HepG2 (cell line): ENCODE results near the gene TXNDC12. TPM values are rescaled to one million over a fixed set of nuclear protein-coding genes. Genes with fewer than 3 reads are reported as not detected.

Experiments
- GATAD2A ChIP-seq: IDR thresholded peaks from 2 replicates; pipeline ENCODE4 v1.6.1; 2016
- HNF1A ChIP-seq, 2 experiments: sonication (generic) in 1 of 2; formaldehyde crosslinking in 1 of 2; IDR thresholded peaks; 2 replicates each; pipeline versions ENCODE4 v1.4.0 to v1.6.1; 2016 to 2020; ENCODE audit warnings: borderline replicate concordance in 1 of 2, low read depth in 1 of 2, mild to moderate bottlenecking in 1 of 2, missing genetic modification reagents in 1 of 2
- HOXA5 ChIP-seq: sonication (generic); formaldehyde crosslinking; IDR thresholded peaks from 2 replicates; pipeline ENCODE4 v1.4.0; 2020; ENCODE audit warnings: missing genetic modification reagents
- MIXL1 ChIP-seq: IDR thresholded peaks from 2 replicates; pipeline ENCODE4 v1.6.1; 2016
- POLR2A ChIP-seq, 2 experiments: IDR thresholded peaks; 2 replicates each; pipeline ENCODE4 v1.6.1; 2011; ENCODE audit warnings: low read depth in 2 of 2, low read length in 2 of 2, mild to moderate bottlenecking in 1 of 2, moderate library complexity in 1 of 2; ENCODE audit not compliant: insufficient read depth in 1 of 2
- RBM22 ChIP-seq: fragments of 200-400 bp; formaldehyde crosslinking; optimal IDR thresholded peaks from 2 replicates; pipeline ENCODE3; 2017; ENCODE audit warnings: mild to moderate bottlenecking, low read length, moderate library complexity
- SRY ChIP-seq: sonication (generic); formaldehyde crosslinking; IDR thresholded peaks from 2 replicates; pipeline ENCODE4 v1.8.0; 2022; ENCODE audit warnings: mild to moderate bottlenecking, missing genetic modification reagents
- ZFP36L1 ChIP-seq: sonication (generic); formaldehyde crosslinking; IDR thresholded peaks from 2 replicates; pipeline ENCODE4 v1.8.0; 2022; ENCODE audit warnings: mild to moderate bottlenecking, missing genetic modification reagents, moderate library complexity
- ZNF251 ChIP-seq: sonication (generic); formaldehyde crosslinking; IDR thresholded peaks from 2 replicates; pipeline ENCODE4 v1.9.0; 2021; ENCODE audit warnings: mild to moderate bottlenecking, missing genetic modification reagents
- ZNF329 ChIP-seq: sonication (generic); formaldehyde crosslinking; IDR thresholded peaks from 2 replicates; pipeline ENCODE4 v1.9.0; 2021; ENCODE audit warnings: low read depth, mild to moderate bottlenecking, missing genetic modification reagents
- ZNF33B ChIP-seq: sonication (generic); formaldehyde crosslinking; IDR thresholded peaks from 2 replicates; pipeline ENCODE4 v1.5.1; 2020; ENCODE audit warnings: mild to moderate bottlenecking, missing genetic modification reagents
- ZNF567 ChIP-seq: sonication (generic); formaldehyde crosslinking; IDR thresholded peaks from 2 replicates; pipeline ENCODE4 v1.8.1; 2023; ENCODE audit warnings: mild to moderate bottlenecking, missing genetic modification reagents, borderline replicate concordance
- ZNF615 ChIP-seq: sonication (generic); formaldehyde crosslinking; IDR thresholded peaks from 2 replicates; pipeline ENCODE4 v1.5.0; 2020; ENCODE audit warnings: mild to moderate bottlenecking, missing genetic modification reagents, borderline replicate concordance
- polyA plus RNA-seq, 8 experiments: library from polyadenylated mRNA; depleted of rRNA in 3 of 8; stranded (reverse) in 7 of 8; unstranded in 1 of 8; fragments of >200 nt; fragmentation: Illumina TruSeq in 4 of 8; extraction: Trizol in 4 of 8; gene quantifications; 2 replicates each; pipeline versions ENCODE4 v1.2.1 to v1.2.3, GENCODE V29; 2011 to 2016; ENCODE audit warnings: low read depth in 4 of 8, missing spikeins in 1 of 8, mixed read lengths in 1 of 8; ENCODE audit not compliant: insufficient read depth in 1 of 8
- total RNA-seq, 5 experiments: library from RNA; depleted of rRNA; stranded (reverse); fragments of >200 nt; fragmentation: Illumina TruSeq; extraction: Trizol; gene quantifications; 2 replicates each; pipeline ENCODE4 v1.2.3, GENCODE V29; 2016; ENCODE audit warnings: low read depth in 1 of 5
- TF ChIP-seq, protein P1 (sequence below): sonication (generic); formaldehyde crosslinking; IDR thresholded peaks from 2 replicates; pipeline ENCODE4 v1.9.0; 2021; ENCODE audit warnings: missing genetic modification reagents, borderline replicate concordance
- TF ChIP-seq, protein P2 (sequence below): sonication (generic); formaldehyde crosslinking; IDR thresholded peaks from 2 replicates; pipeline ENCODE4 v1.4.0; 2020; ENCODE audit warnings: missing genetic modification reagents
- TF ChIP-seq, protein P3 (sequence below): sonication (generic); formaldehyde crosslinking; conservative IDR thresholded peaks from 2 replicates; pipeline ENCODE4 v1.8.1; 2023; ENCODE audit warnings: missing genetic modification reagents
- TF ChIP-seq, protein P4 (sequence below), 2 experiments: IDR thresholded peaks; 2 replicates each; pipeline ENCODE4 v1.6.1; 2011 to 2012; ENCODE audit warnings: low read length in 2 of 2, borderline replicate concordance in 1 of 2, low read depth in 1 of 2, mild to moderate bottlenecking in 1 of 2, moderate library complexity in 1 of 2

Gene TXNDC12
- total and polyA plus RNA-seq, 2 of the 13 experiments (the other 11 are each of a cell fraction or from before 2014, with no cell fraction given), result 65.6 to 67.2 TPM

DNA sequence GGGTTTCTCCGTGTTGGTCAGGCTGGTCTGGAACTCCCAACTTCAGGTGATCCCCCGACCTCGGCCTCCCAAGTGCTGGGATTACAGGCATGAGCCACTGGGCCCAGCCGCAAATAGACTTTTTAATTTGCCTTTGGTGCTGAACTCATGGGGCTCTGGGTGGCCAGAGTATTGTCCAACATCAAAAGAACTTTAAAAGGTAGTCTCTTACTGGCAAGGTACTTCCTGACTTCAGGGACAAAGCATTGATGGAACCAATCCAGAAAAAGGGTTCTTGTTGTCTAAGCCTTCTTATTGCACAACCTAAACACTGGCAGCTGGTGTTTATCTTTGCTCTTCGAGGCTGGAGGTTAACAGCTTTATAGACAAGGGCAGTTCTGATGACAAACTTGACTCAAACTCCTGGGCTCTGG is 17.6 kb downstream of the TXNDC12 start (continued):
- TF ChIP-seq, protein P1, sequence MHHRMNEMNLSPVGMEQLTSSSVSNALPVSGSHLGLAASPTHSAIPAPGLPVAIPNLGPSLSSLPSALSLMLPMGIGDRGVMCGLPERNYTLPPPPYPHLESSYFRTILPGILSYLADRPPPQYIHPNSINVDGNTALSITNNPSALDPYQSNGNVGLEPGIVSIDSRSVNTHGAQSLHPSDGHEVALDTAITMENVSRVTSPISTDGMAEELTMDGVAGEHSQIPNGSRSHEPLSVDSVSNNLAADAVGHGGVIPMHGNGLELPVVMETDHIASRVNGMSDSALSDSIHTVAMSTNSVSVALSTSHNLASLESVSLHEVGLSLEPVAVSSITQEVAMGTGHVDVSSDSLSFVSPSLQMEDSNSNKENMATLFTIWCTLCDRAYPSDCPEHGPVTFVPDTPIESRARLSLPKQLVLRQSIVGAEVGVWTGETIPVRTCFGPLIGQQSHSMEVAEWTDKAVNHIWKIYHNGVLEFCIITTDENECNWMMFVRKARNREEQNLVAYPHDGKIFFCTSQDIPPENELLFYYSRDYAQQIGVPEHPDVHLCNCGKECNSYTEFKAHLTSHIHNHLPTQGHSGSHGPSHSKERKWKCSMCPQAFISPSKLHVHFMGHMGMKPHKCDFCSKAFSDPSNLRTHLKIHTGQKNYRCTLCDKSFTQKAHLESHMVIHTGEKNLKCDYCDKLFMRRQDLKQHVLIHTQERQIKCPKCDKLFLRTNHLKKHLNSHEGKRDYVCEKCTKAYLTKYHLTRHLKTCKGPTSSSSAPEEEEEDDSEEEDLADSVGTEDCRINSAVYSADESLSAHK (CRISPR knock-in tag), result no peak
- TF ChIP-seq GATAD2A (CRISPR knock-in tag), result peak; percentile 98
- TF ChIP-seq ZNF567, result no peak
- TF ChIP-seq, protein P2, sequence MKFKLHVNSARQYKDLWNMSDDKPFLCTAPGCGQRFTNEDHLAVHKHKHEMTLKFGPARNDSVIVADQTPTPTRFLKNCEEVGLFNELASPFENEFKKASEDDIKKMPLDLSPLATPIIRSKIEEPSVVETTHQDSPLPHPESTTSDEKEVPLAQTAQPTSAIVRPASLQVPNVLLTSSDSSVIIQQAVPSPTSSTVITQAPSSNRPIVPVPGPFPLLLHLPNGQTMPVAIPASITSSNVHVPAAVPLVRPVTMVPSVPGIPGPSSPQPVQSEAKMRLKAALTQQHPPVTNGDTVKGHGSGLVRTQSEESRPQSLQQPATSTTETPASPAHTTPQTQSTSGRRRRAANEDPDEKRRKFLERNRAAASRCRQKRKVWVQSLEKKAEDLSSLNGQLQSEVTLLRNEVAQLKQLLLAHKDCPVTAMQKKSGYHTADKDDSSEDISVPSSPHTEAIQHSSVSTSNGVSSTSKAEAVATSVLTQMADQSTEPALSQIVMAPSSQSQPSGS (CRISPR knock-in tag), result peak; percentile 90
- no peak for TF ChIP-seq ZNF33B (CRISPR knock-in tag)
- TF ChIP-seq HOXA5 (CRISPR knock-in tag), result 0 out of 2 replicates have a peak, but pooled peaks have one; percentile 79
- TF ChIP-seq, protein P3, sequence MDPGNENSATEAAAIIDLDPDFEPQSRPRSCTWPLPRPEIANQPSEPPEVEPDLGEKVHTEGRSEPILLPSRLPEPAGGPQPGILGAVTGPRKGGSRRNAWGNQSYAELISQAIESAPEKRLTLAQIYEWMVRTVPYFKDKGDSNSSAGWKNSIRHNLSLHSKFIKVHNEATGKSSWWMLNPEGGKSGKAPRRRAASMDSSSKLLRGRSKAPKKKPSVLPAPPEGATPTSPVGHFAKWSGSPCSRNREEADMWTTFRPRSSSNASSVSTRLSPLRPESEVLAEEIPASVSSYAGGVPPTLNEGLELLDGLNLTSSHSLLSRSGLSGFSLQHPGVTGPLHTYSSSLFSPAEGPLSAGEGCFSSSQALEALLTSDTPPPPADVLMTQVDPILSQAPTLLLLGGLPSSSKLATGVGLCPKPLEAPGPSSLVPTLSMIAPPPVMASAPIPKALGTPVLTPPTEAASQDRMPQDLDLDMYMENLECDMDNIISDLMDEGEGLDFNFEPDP (CRISPR knock-in tag), result no peak
- peak; percentile 91 for TF ChIP-seq MIXL1 (CRISPR knock-in tag)
- no peak for TF ChIP-seq SRY (CRISPR knock-in tag)
- no peak for TF ChIP-seq POLR2A (IDR thresholded peaks at IDR 0.05; ENCODE audit: insufficient read depth in 1 of 2, low read depth in 2 of 2, low read length in 2 of 2)
- TF ChIP-seq, protein P4, sequence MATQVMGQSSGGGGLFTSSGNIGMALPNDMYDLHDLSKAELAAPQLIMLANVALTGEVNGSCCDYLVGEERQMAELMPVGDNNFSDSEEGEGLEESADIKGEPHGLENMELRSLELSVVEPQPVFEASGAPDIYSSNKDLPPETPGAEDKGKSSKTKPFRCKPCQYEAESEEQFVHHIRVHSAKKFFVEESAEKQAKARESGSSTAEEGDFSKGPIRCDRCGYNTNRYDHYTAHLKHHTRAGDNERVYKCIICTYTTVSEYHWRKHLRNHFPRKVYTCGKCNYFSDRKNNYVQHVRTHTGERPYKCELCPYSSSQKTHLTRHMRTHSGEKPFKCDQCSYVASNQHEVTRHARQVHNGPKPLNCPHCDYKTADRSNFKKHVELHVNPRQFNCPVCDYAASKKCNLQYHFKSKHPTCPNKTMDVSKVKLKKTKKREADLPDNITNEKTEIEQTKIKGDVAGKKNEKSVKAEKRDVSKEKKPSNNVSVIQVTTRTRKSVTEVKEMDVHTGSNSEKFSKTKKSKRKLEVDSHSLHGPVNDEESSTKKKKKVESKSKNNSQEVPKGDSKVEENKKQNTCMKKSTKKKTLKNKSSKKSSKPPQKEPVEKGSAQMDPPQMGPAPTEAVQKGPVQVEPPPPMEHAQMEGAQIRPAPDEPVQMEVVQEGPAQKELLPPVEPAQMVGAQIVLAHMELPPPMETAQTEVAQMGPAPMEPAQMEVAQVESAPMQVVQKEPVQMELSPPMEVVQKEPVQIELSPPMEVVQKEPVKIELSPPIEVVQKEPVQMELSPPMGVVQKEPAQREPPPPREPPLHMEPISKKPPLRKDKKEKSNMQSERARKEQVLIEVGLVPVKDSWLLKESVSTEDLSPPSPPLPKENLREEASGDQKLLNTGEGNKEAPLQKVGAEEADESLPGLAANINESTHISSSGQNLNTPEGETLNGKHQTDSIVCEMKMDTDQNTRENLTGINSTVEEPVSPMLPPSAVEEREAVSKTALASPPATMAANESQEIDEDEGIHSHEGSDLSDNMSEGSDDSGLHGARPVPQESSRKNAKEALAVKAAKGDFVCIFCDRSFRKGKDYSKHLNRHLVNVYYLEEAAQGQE (IDR thresholded peaks at IDR 0.05; ENCODE audit: borderline replicate concordance in 1 of 2, low read depth in 1 of 2, low read length in 2 of 2), result peak in 1 of 2 experiments; percentile 70; a peak in 1 of 4 replicates
- no peak for TF ChIP-seq ZNF615 (CRISPR knock-in tag)
- TF ChIP-seq ZNF251 (CRISPR knock-in tag), result no peak
- TF ChIP-seq ZNF329 (CRISPR knock-in tag), result no peak
- peak; percentile 79 for TF ChIP-seq HNF1A (IDR thresholded peaks at IDR 0.05; ENCODE audit: low read depth)
- TF ChIP-seq HNF1A (CRISPR knock-in tag; IDR thresholded peaks at IDR 0.05; ENCODE audit: borderline replicate concordance), result peak; percentile 90; the same call in 1 of the 2 replicates
- TF ChIP-seq ZFP36L1 (CRISPR knock-in tag), result peak; percentile 75; the same call in 1 of the 2 replicates
- no peak for TF ChIP-seq RBM22
